Stromal cell of bone marrow (primary cell): ENCODE results near the gene WDR4.
"Not testable (repeated sequence)": the region's sequence is repeated elsewhere in the genome, so short reads cannot be mapped to it uniquely, and the experiment has no call there.

Experiments used
- DNase-seq: peaks from one replicate; pipeline ENCODE4 v3.0.0-alpha.2; 2012; ENCODE audit warnings: low read depth

Gene WDR4

GRCh38 chr21:42852925-42853570 is 26.3 kb downstream of the WDR4 start:
- DNase-seq: no peak

- DNase-seq: no peak
These were observed 27.3 kb downstream of the WDR4 start for GRCh38 chr21:42851812-42852665.

GRCh38 chr21:42850866-42851391 is 28.4 kb downstream of the WDR4 start:
- DNase-seq: no peak

GRCh38 chr21:42850463-42850862 is 28.9 kb downstream of the WDR4 start:
- DNase-seq: no peak

GRCh38 chr21:42849759-42850412 is 29.5 kb downstream of the WDR4 start:
- DNase-seq: no peak

GRCh38 chr21:42848932-42849758 is 30.2 kb downstream of the WDR4 start:
- no peak for DNase-seq

GRCh38 chr21:42848144-42848931 is 31.0 kb downstream of the WDR4 start:
- DNase-seq: not testable (repeated sequence)

- DNase-seq: no peak
These were observed 31.6 kb downstream of the WDR4 start for GRCh38 chr21:42847726-42848125.

- no peak for DNase-seq
These were observed 32.2 kb downstream of the WDR4 start for GRCh38 chr21:42847051-42847707.

- no peak for DNase-seq
These were observed 33.1 kb downstream of the WDR4 start for GRCh38 chr21:42846221-42846620.

- DNase-seq: peak; percentile 17
These were observed 33.9 kb downstream of the WDR4 start for GRCh38 chr21:42845296-42845965.

GRCh38 chr21:42844411-42845113 is 34.8 kb downstream of the WDR4 start:
- no peak for DNase-seq

- DNase-seq: no peak
These were observed 36.3 kb downstream of the WDR4 start for GRCh38 chr21:42843056-42843455.

GRCh38 chr21:42841916-42842655 is 37.3 kb downstream of the WDR4 start:
- not testable (repeated sequence) for DNase-seq

- DNase-seq: no peak
These were observed 38.0 kb downstream of the WDR4 start for GRCh38 chr21:42841156-42841915.

GRCh38 chr21:42840411-42841155 is 38.8 kb downstream of the WDR4 start:
- no peak for DNase-seq
